BE2C (cell line): Measurements from ENCODE around the gene MICU2.
"Not testable (repeated sequence)": the region's sequence is repeated elsewhere in the genome, so short reads cannot be mapped to it uniquely, and the experiment has no call there.

Experiments
- DNase-seq: peaks from one replicate; pipeline ENCODE4 v3.0.0-alpha.2; 2020
- H3K27me3 ChIP-seq: fragments of 250-450 bp; sonication (Bioruptor Pico); 2 replicates; pipeline ENCODE4 v1.5.1; 2020; ENCODE audit warnings: mild to moderate bottlenecking
- H3K36me3 ChIP-seq: fragments of 250-450 bp; sonication (Bioruptor Pico); 2 replicates; pipeline ENCODE4 v1.5.1; 2020; ENCODE audit warnings: mild to moderate bottlenecking
- H3K4me1 ChIP-seq: fragments of 250-450 bp; sonication (Bioruptor Pico); 2 replicates; pipeline ENCODE4 v1.5.1; 2020
- H3K4me3 ChIP-seq: 2 replicates; pipeline ENCODE4 v1.5.1; 2011; ENCODE audit warnings: low read depth, low read length
- H3K9me3 ChIP-seq: fragments of 250-450 bp; sonication (Bioruptor Pico); 2 replicates; pipeline ENCODE4 v1.5.1; 2020
- TF ChIP-seq, protein P1 (sequence below): IDR thresholded peaks from 2 replicates; pipeline ENCODE4 v1.5.1; 2012; ENCODE audit warnings: mild to moderate bottlenecking, low read depth, low read length

Gene MICU2

DNA sequence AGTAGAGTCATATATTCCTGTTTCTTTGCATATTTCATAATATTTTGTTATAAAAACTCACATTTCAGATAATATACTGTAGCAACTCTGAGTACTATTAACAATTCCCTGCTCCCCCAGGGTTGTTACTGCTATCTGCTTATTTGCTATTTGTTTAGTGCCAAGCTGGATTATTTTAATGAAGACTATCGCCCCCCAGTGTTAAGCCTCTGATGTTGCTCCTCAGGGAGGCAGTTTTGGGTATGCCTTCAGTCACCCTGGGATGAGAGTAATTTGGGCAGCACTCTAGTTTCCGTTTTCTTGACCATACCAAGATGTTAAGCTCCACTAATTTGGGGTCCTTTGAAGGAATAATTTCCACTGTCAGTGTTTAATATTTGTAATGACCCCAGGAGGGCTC is 46.0 kb downstream of the MICU2 start:
- DNase-seq = peak; percentile 14
- Histone ChIP-seq H3K4me1 (no peaks in the 10 kb centered on the region), H3K36me3 (no peaks in the 10 kb centered on the region), H3K4me3 (no peak overlapping the region), H3K27me3 (no peaks in the 10 kb centered on the region), H3K9me3 (no peaks in the 10 kb centered on the region)
- TF ChIP-seq, protein P1, sequence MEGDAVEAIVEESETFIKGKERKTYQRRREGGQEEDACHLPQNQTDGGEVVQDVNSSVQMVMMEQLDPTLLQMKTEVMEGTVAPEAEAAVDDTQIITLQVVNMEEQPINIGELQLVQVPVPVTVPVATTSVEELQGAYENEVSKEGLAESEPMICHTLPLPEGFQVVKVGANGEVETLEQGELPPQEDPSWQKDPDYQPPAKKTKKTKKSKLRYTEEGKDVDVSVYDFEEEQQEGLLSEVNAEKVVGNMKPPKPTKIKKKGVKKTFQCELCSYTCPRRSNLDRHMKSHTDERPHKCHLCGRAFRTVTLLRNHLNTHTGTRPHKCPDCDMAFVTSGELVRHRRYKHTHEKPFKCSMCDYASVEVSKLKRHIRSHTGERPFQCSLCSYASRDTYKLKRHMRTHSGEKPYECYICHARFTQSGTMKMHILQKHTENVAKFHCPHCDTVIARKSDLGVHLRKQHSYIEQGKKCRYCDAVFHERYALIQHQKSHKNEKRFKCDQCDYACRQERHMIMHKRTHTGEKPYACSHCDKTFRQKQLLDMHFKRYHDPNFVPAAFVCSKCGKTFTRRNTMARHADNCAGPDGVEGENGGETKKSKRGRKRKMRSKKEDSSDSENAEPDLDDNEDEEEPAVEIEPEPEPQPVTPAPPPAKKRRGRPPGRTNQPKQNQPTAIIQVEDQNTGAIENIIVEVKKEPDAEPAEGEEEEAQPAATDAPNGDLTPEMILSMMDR = peak; percentile 69

DNA sequence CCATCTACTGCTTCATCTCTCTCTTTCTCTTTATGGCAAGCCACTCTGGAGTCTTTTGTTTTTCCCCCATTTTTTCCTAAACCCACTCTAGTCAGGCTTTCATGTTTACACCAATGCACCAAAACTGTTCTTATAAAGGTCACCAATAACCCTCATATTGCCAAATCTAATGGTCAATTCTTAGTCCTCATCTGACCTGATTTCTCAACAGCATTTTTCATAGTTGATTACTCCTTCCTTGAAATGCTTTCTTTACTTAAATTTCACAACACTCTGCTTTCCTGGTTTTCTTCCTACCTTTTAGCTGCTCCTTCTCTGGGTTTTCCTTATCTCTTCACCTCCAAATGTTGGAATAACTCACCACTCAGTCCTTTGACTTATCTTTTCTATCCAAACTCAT is 47.9 kb downstream of the MICU2 start:
- Histone ChIP-seq H3K36me3 (no peaks in the 10 kb centered on the region), H3K27me3 (no peaks in the 10 kb centered on the region), H3K4me1 (no peaks in the 10 kb centered on the region), H3K4me3 (no peak overlapping the region), H3K9me3 (no peaks in the 10 kb centered on the region)
- DNase-seq = no peak
- TF ChIP-seq, protein P1 = no peak

GRCh38 chr13:21553261-21553660 is 50.7 kb downstream of the MICU2 start:
- not testable (repeated sequence) for H3K9me3 ChIP-seq, DNase-seq, H3K27me3 ChIP-seq

DNA sequence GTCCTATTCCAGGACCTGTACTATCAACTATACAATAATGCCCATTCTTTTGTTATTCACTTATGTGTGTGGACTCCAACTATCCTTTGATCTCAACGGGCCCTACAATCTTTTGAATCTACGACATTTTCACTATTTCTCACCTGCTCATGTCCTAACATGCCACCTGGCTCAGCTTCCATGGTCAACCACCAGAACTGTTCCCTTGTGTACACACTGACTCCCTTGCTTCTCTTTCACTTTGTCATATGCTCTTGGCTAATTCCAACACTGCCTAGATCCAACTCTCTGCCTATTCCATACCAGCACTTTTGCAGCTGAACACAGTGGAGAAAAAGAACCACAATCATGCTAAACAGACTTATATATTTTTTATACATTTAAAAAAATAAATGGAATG is 53.1 kb downstream of the MICU2 start:
- H3K9me3 ChIP-seq = no peaks in the 10 kb centered on the region
- TF ChIP-seq, protein P1 = no peak
- no peaks in the 10 kb centered on the region for H3K27me3 ChIP-seq
- DNase-seq = no peak
- no peak overlapping the region for H3K4me3 ChIP-seq
- H3K36me3 ChIP-seq = no peaks in the 10 kb centered on the region
- H3K4me1 ChIP-seq = no peaks in the 10 kb centered on the region

More at GRCh38 chr13:21553261-21553660, 50.7 kb downstream of the MICU2 start:
- not testable (repeated sequence) for H3K4me1 ChIP-seq, H3K4me3 ChIP-seq, H3K36me3 ChIP-seq

DNA sequence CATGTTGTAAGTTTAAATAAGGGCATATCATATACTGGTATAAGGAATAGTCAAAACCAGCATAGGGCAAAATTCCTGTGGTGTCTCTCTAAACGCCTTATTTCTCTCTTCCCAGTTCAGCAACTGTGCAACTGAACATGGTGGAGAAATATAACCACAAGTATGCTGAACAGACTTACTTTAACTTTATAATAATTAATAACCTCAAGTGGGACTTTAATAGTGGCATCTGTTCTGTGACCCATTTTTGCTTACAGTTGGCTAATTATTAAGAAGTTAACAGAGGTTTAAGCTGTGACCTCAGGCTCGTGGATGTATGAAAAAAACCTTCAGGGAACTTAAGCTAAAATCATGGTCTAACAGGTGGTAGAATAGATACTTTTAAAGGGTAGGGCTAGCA is 54.3 kb downstream of the MICU2 start:
- H3K4me1 ChIP-seq = no peaks in the 10 kb centered on the region
- TF ChIP-seq, protein P1 = no peak
- H3K4me3 ChIP-seq = no peak overlapping the region
- H3K36me3 ChIP-seq = no peaks in the 10 kb centered on the region
- no peak for DNase-seq
- no peaks in the 10 kb centered on the region for H3K27me3 ChIP-seq
- H3K9me3 ChIP-seq = no peaks in the 10 kb centered on the region

DNA sequence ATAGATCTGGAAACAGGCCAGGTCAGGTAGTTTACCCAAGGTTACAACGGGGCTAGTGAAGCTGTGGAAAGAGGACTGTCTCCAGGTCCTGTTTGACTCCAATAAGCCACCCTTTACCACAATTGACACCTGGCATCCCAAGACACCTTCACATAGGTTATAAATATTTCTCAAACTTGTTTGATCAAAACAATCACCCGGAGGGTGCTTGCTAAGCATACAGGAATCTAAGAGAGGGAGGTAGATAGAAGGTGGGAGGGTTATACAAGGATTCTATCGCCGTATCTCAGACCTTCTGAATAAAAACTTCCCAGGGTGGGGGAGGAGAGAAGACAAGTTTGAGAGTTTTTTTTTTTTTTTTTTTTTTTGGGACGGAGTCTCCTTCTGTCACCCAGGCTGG is 55.4 kb downstream of the MICU2 start:
- Histone ChIP-seq H3K9me3 (no peaks in the 10 kb centered on the region), H3K4me1 (no peaks in the 10 kb centered on the region), H3K4me3 (no peak overlapping the region), H3K36me3 (no peaks in the 10 kb centered on the region), H3K27me3 (no peaks in the 10 kb centered on the region)
- no peak for DNase-seq
- TF ChIP-seq, protein P1 = no peak

GRCh38 chr13:21546372-21546771 is 57.6 kb downstream of the MICU2 start:
- no peak for DNase-seq
- Histone ChIP-seq H3K4me3 (no peak overlapping the region), H3K9me3 (no peaks in the 10 kb centered on the region), H3K27me3 (no peaks in the 10 kb centered on the region), H3K4me1 (no peaks in the 10 kb centered on the region), H3K36me3 (no peaks in the 10 kb centered on the region)
- TF ChIP-seq, protein P1 = no peak
